GM06990 (cell line): ENCODE measurements around the gene COBLL1.

ENCODE experiments used
- DNase-seq: peaks from one replicate; pipeline ENCODE4 v3.0.0-alpha.2; 2011; ENCODE audit not compliant: insufficient read length; ENCODE audit errors: extremely low read depth
- H3K27me3 ChIP-seq: replicated peaks from 2 replicates; pipeline ENCODE4 v1.6.0; 2011; ENCODE audit warnings: low read length; ENCODE audit not compliant: control insufficient read depth, insufficient read depth
- H3K36me3 ChIP-seq: 2 replicates; pipeline ENCODE4 v1.5.1; 2011; ENCODE audit warnings: low read length; ENCODE audit not compliant: control insufficient read depth, insufficient read depth
- H3K4me3 ChIP-seq: replicated peaks from 2 replicates; pipeline ENCODE4 v1.5.1; 2011; ENCODE audit warnings: low read depth, mild to moderate bottlenecking, control low read depth, low read length
- CTCF ChIP-seq: IDR thresholded peaks from 2 replicates; pipeline ENCODE4 v1.5.1; 2011; ENCODE audit warnings: low read length, control low read depth, mild to moderate bottlenecking, inconsistent platforms; ENCODE audit not compliant: insufficient read depth, poor library complexity, severe bottlenecking

The COBLL1 gene

GRCh38 chr2:164662868-164663631 lies 178.6 kb downstream of the COBLL1 start:
- H3K4me3 ChIP-seq = no peak overlapping the region
- no peaks in the 10 kb centered on the region for H3K27me3 ChIP-seq
- no peak for TF ChIP-seq CTCF
- no peak for DNase-seq
- no peaks in the 10 kb centered on the region for H3K36me3 ChIP-seq

- Histone ChIP-seq H3K36me3 (no peaks in the 10 kb centered on the region), H3K27me3 (no peaks in the 10 kb centered on the region), H3K4me3 (no peak overlapping the region)
- no peak for TF ChIP-seq CTCF
- DNase-seq = no peak
Observed at GRCh38 chr2:164662066-164662465, 179.6 kb downstream of the COBLL1 start.

- no peak overlapping the region for H3K4me3 ChIP-seq
- TF ChIP-seq CTCF = no peak
- no peak for DNase-seq
- no peaks in the 10 kb centered on the region for H3K36me3 ChIP-seq
- H3K27me3 ChIP-seq = no peaks in the 10 kb centered on the region
Observed at GRCh38 chr2:164661349-164661748, 180.3 kb downstream of the COBLL1 start.

GRCh38 chr2:164657129-164657528 lies 184.5 kb downstream of the COBLL1 start:
- no peak for DNase-seq
- no peaks in the 10 kb centered on the region for H3K36me3 ChIP-seq
- TF ChIP-seq CTCF = no peak
- H3K4me3 ChIP-seq = no peak overlapping the region
- H3K27me3 ChIP-seq = no peaks in the 10 kb centered on the region

GRCh38 chr2:164655750-164656149 lies 185.9 kb downstream of the COBLL1 start:
- Histone ChIP-seq H3K27me3 (no peaks in the 10 kb centered on the region), H3K36me3 (no peaks in the 10 kb centered on the region), H3K4me3 (no peak overlapping the region)
- no peak for TF ChIP-seq CTCF
- no peak for DNase-seq

GRCh38 chr2:164655336-164655735 lies 186.3 kb downstream of the COBLL1 start:
- H3K27me3 ChIP-seq = no peaks in the 10 kb centered on the region
- H3K4me3 ChIP-seq = no peak overlapping the region
- no peak for DNase-seq
- no peak for TF ChIP-seq CTCF
- no peaks in the 10 kb centered on the region for H3K36me3 ChIP-seq
